ENCODE results near the gene BCOR.

BCOR gene

DNA sequence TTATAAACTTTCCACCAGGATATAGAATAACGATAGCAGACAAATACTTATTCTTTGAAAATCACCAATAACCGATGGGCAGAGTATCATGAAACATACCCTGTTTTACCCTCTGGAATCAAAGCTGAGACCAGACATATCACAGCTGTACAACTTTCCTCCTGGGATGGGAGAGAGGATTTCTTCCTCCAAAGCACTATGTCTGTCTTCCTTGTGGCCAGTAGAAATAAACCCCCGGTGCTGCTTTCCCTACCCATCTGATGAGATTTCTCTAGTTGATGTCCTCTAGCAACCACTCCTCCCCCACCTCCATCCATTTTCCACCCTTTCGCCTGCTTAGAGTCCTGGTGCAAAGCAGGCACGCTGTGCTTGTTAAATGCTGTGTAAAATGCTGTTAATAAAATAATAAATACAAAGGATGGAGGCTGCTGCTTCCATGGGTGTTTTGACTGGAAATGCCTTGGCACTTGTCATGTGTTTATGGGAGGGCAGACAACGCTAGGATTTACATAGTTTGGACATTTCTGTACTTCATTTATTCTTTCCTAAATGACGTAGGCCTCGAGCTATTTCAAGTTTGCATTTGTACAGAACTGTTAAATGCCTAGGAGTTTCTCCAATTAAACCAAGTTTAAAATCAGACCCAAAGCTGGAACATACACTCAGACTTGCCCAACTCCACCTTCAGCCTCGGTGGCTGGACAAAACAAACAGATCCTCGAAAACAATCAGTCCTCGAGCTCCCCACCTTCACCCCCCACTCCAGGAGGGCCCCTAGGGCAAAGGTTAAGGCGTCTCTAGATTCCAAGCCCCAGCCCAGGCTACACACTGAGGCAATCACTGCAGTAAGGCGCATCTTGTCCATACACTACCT is 10.1 kb downstream of the BCOR start:
- Histone ChIP-seq H3K9ac (ENCODE audit: low read length) (no peak overlapping the region), H2BK120ac (ENCODE audit: low read depth, low read length) (no peak overlapping the region), H2AK5ac (ENCODE audit: low read length, severe bottlenecking) (no peak overlapping the region), H3K23ac (ENCODE audit: low read length in 2 of 2) (no peak overlapping the region), H3K27ac (ENCODE audit: low read length, poor library complexity, severe bottlenecking) (no peak overlapping the region), H2AFZ (ENCODE audit: low read depth, low read length) (no peak overlapping the region), H2BK5ac (ENCODE audit: low read depth, low read length, poor library complexity, severe bottlenecking) (no peak overlapping the region), H4K8ac (ENCODE audit: low read length) (no peak overlapping the region), H3K9me3 (ENCODE audit: control insufficient read depth, low read length) (no peaks in the 10 kb centered on the region), H3K4me3 (ENCODE audit: insufficient read depth in 1 of 2, low read depth in 1 of 2, low read length in 2 of 2) (no peak overlapping the region), H3K18ac (ENCODE audit: low read depth in 1 of 2, low read length in 2 of 2) (peak overlapping the region in 1 of 2 experiments; percentile 21), H3K79me1 (replicated peaks; ENCODE audit: low read length, poor library complexity, severe bottlenecking) (no peaks in the 10 kb centered on the region), H3K4me1 (ENCODE audit: control insufficient read depth, insufficient read depth, low read depth, low read length) (peaks cover 41% of the 10 kb centered on the region), H3K4me2 (ENCODE audit: low read length, poor library complexity, severe bottlenecking) (no peak overlapping the region), H3K27me3 (ENCODE audit: control insufficient read depth in 1 of 2, insufficient read depth in 1 of 2, low read length in 2 of 2) (peaks cover 0 to 75% of the 10 kb centered on the region in 2 experiments), H2BK12ac (ENCODE audit: low read length in 2 of 2) (no peak overlapping the region), H3K36me3 (ENCODE audit: control insufficient read depth in 1 of 2, insufficient read depth in 2 of 2, low read depth in 1 of 2, low read length in 2 of 2) (peaks cover 0 to 5% of the 10 kb centered on the region in 2 experiments), H4K91ac (ENCODE audit: low read length) (no peak overlapping the region), H2BK15ac (ENCODE audit: low read depth, poor library complexity, severe bottlenecking) (no peak overlapping the region), H3K14ac (ENCODE audit: low read length in 2 of 2) (no peak overlapping the region), H3K4ac (ENCODE audit: low read depth in 1 of 2, low read length in 2 of 2) (no peak overlapping the region)
- 28% methylated on average over 12 of the region's 13 CpGs for WGBS
- peak; percentile 64 for DNase-seq

DNA sequence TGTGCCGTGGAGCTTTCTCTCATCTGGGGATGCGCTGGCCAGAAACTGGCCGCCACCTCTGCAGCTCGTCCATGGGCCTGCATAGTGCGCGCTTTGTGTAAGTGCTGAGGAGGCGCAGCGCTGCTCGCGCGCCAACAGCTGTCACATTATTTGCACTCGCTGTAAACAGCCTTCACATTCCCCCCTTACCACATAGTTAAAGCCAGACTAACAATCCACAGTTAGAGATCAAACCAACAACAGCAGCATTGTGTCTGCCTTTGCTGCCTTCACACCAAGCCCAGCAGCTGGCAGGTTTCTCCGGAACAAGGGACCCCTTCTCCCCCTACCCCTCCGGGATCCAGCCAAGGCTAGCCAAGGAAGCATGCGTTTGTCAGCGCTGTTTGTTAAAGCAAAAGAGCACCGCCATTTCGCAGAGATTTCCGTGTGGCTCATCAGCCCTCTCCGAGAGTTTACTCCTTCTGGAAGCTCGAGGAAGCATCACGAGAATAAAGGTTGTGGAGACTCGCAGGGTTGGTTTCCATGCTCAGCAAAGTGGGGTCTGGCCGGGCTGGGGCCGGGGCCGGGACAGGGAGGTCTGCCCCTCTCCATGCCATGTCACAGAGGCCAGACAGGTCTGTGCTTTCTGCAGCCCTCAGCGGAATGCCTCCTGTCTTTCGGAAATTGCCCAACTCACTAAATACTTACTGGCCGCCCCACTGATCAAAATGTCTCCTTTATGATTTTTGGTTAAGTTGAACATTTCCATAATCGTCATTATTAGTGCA is 11.0 kb downstream of the BCOR start:
- H3K18ac ChIP-seq (ENCODE audit: low read depth in 1 of 2, low read length in 2 of 2): peak overlapping the region in 1 of 2 experiments; percentile 21
- no peak overlapping the region for H2BK5ac ChIP-seq (ENCODE audit: low read depth, low read length, poor library complexity, severe bottlenecking)
- H3K36me3 ChIP-seq (ENCODE audit: control insufficient read depth in 1 of 2, insufficient read depth in 2 of 2, low read depth in 1 of 2, low read length in 2 of 2): peaks cover 0 to 13% of the 10 kb centered on the region in 2 experiments
- H3K9me3 ChIP-seq (ENCODE audit: control insufficient read depth, low read length): no peaks in the 10 kb centered on the region
- H3K9ac ChIP-seq (ENCODE audit: low read length): no peak overlapping the region
- 33% methylated on average over 14 of the region's 30 CpGs for WGBS
- H3K4me1 ChIP-seq (ENCODE audit: control insufficient read depth, insufficient read depth, low read depth, low read length): peaks cover 37% of the 10 kb centered on the region
- H4K8ac ChIP-seq (ENCODE audit: low read length): no peak overlapping the region
- H2BK12ac ChIP-seq (ENCODE audit: low read length in 2 of 2): peak overlapping the region in 1 of 2 experiments; percentile 54
- H3K4ac ChIP-seq (ENCODE audit: low read depth in 1 of 2, low read length in 2 of 2): peak overlapping the region in 1 of 2 experiments; percentile 2
- H2BK15ac ChIP-seq (ENCODE audit: low read depth, poor library complexity, severe bottlenecking): no peak overlapping the region
- peak; percentile 74 for DNase-seq
- H3K23ac ChIP-seq (ENCODE audit: low read length in 2 of 2): no peak overlapping the region
- no peak overlapping the region for H4K91ac ChIP-seq (ENCODE audit: low read length)
- H3K79me1 ChIP-seq (replicated peaks; ENCODE audit: low read length, poor library complexity, severe bottlenecking): peaks cover 2% of the 10 kb centered on the region
- H2BK120ac ChIP-seq (ENCODE audit: low read depth, low read length): no peak overlapping the region
- no peak overlapping the region for H3K4me2 ChIP-seq (ENCODE audit: low read length, poor library complexity, severe bottlenecking)
- no peak overlapping the region for H3K4me3 ChIP-seq (ENCODE audit: insufficient read depth in 1 of 2, low read depth in 1 of 2, low read length in 2 of 2)
- no peak overlapping the region for H2AFZ ChIP-seq (ENCODE audit: low read depth, low read length)
- no peak overlapping the region for H3K14ac ChIP-seq (ENCODE audit: low read length in 2 of 2)
- no peak overlapping the region for H2AK5ac ChIP-seq (ENCODE audit: low read length, severe bottlenecking)
- H3K27ac ChIP-seq (ENCODE audit: low read length, poor library complexity, severe bottlenecking): no peak overlapping the region
- H3K27me3 ChIP-seq (ENCODE audit: control insufficient read depth in 1 of 2, insufficient read depth in 1 of 2, low read length in 2 of 2): peaks cover 0 to 75% of the 10 kb centered on the region in 2 experiments

DNA sequence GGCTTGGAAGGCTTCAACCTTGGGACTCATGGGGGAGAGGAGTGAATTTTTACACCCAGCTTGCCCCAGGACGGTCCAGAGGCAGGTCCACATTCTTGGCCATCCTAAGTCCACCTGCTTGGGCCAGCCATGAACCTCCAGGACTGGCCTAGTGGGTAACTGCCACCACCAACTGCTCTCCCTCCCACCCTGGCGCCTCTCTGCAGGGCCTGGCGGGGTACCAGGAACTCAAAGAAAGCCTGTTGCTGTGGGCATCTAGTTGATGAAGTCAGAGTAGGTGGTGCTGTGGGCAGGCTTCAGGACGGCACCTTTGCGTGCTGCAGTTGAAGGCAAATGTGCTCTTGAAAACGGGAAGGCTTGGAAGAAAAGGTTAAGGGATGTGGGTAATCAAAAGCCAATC is 12.0 kb downstream of the BCOR start:
- Histone ChIP-seq H3K36me3 (ENCODE audit: control insufficient read depth in 1 of 2, insufficient read depth in 2 of 2, low read depth in 1 of 2, low read length in 2 of 2) (peaks cover 0 to 13% of the 10 kb centered on the region in 2 experiments), H3K27ac (ENCODE audit: low read length, poor library complexity, severe bottlenecking) (no peak overlapping the region), H3K23ac (ENCODE audit: low read length in 2 of 2) (no peak overlapping the region), H3K4me2 (ENCODE audit: low read length, poor library complexity, severe bottlenecking) (no peak overlapping the region), H2BK12ac (ENCODE audit: low read length in 2 of 2) (no peak overlapping the region), H3K9ac (ENCODE audit: low read length) (no peak overlapping the region), H3K14ac (ENCODE audit: low read length in 2 of 2) (peak overlapping the region in 1 of 2 experiments; percentile 48), H3K9me3 (ENCODE audit: control insufficient read depth, low read length) (no peaks in the 10 kb centered on the region), H2AFZ (ENCODE audit: low read depth, low read length) (no peak overlapping the region), H2AK5ac (ENCODE audit: low read length, severe bottlenecking) (no peak overlapping the region), H2BK120ac (ENCODE audit: low read depth, low read length) (no peak overlapping the region), H3K27me3 (ENCODE audit: control insufficient read depth in 1 of 2, insufficient read depth in 1 of 2, low read length in 2 of 2) (peaks cover 0 to 70% of the 10 kb centered on the region in 2 experiments), H3K79me1 (replicated peaks; ENCODE audit: low read length, poor library complexity, severe bottlenecking) (peaks cover 5% of the 10 kb centered on the region), H3K4me1 (ENCODE audit: control insufficient read depth, insufficient read depth, low read depth, low read length) (peaks cover 33% of the 10 kb centered on the region), H2BK15ac (ENCODE audit: low read depth, poor library complexity, severe bottlenecking) (no peak overlapping the region), H3K18ac (ENCODE audit: low read depth in 1 of 2, low read length in 2 of 2) (peak overlapping the region; percentile 0 to 43), H2BK5ac (ENCODE audit: low read depth, low read length, poor library complexity, severe bottlenecking) (no peak overlapping the region), H3K4me3 (ENCODE audit: insufficient read depth in 1 of 2, low read depth in 1 of 2, low read length in 2 of 2) (no peak overlapping the region), H4K8ac (ENCODE audit: low read length) (no peak overlapping the region), H4K91ac (ENCODE audit: low read length) (peak overlapping the region; percentile 50), H3K4ac (ENCODE audit: low read depth in 1 of 2, low read length in 2 of 2) (no peak overlapping the region)
- 100% methylated on average over 2 of the region's 6 CpGs for WGBS
- DNase-seq: no peak

DNA sequence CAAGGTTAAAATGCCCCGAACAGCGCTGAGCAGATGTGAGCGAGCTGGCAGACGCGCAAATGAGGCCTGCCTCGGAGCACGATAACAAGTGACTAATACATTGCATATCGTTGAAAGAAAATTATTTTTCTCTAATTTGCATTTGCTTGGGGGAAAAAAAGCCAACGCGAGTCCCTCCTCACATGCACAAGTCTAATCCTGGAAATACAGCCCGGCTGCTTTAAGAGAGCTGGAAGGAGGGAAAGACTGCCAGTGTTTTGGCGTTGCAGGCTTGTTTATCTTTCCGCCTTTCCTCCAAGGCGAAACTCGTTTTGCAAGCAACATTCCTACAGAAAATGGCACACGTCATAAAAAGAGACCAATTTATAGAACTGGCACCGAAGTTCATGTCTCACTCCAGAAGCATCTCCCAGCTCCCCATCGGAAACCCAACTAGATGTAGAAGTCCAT is 12.6 kb downstream of the BCOR start:
- no peak overlapping the region for H2BK5ac ChIP-seq (ENCODE audit: low read depth, low read length, poor library complexity, severe bottlenecking)
- no peak overlapping the region for H3K4me2 ChIP-seq (ENCODE audit: low read length, poor library complexity, severe bottlenecking)
- H3K9me3 ChIP-seq (ENCODE audit: control insufficient read depth, low read length): no peaks in the 10 kb centered on the region
- WGBS: 23% methylated on average over 5 of the region's 18 CpGs
- no peak overlapping the region for H3K9ac ChIP-seq (ENCODE audit: low read length)
- peaks cover 0 to 68% of the 10 kb centered on the region in 2 experiments for H3K27me3 ChIP-seq (ENCODE audit: control insufficient read depth in 1 of 2, insufficient read depth in 1 of 2, low read length in 2 of 2)
- no peak overlapping the region for H3K23ac ChIP-seq (ENCODE audit: low read length in 2 of 2)
- H2AK5ac ChIP-seq (ENCODE audit: low read length, severe bottlenecking): no peak overlapping the region
- H2BK15ac ChIP-seq (ENCODE audit: low read depth, poor library complexity, severe bottlenecking): no peak overlapping the region
- H3K27ac ChIP-seq (ENCODE audit: low read length, poor library complexity, severe bottlenecking): no peak overlapping the region
- no peak overlapping the region for H3K18ac ChIP-seq (ENCODE audit: low read depth in 1 of 2, low read length in 2 of 2)
- no peak overlapping the region for H3K4me3 ChIP-seq (ENCODE audit: insufficient read depth in 1 of 2, low read depth in 1 of 2, low read length in 2 of 2)
- H3K36me3 ChIP-seq (ENCODE audit: control insufficient read depth in 1 of 2, insufficient read depth in 2 of 2, low read depth in 1 of 2, low read length in 2 of 2): peaks cover 0 to 13% of the 10 kb centered on the region in 2 experiments
- no peak overlapping the region for H3K14ac ChIP-seq (ENCODE audit: low read length in 2 of 2)
- H3K4ac ChIP-seq (ENCODE audit: low read depth in 1 of 2, low read length in 2 of 2): no peak overlapping the region
- peaks cover 33% of the 10 kb centered on the region for H3K4me1 ChIP-seq (ENCODE audit: control insufficient read depth, insufficient read depth, low read depth, low read length)
- no peak overlapping the region for H2BK12ac ChIP-seq (ENCODE audit: low read length in 2 of 2)
- no peak overlapping the region for H4K91ac ChIP-seq (ENCODE audit: low read length)
- peaks cover 5% of the 10 kb centered on the region for H3K79me1 ChIP-seq (replicated peaks; ENCODE audit: low read length, poor library complexity, severe bottlenecking)
- H2AFZ ChIP-seq (ENCODE audit: low read depth, low read length): no peak overlapping the region
- H4K8ac ChIP-seq (ENCODE audit: low read length): no peak overlapping the region
- no peak overlapping the region for H2BK120ac ChIP-seq (ENCODE audit: low read depth, low read length)
- DNase-seq: peak; percentile 75

Measured in mesenchymal stem cell (in vitro differentiated cells and primary cell).